ENCODE measurements around the gene KCNK5.

DNA sequence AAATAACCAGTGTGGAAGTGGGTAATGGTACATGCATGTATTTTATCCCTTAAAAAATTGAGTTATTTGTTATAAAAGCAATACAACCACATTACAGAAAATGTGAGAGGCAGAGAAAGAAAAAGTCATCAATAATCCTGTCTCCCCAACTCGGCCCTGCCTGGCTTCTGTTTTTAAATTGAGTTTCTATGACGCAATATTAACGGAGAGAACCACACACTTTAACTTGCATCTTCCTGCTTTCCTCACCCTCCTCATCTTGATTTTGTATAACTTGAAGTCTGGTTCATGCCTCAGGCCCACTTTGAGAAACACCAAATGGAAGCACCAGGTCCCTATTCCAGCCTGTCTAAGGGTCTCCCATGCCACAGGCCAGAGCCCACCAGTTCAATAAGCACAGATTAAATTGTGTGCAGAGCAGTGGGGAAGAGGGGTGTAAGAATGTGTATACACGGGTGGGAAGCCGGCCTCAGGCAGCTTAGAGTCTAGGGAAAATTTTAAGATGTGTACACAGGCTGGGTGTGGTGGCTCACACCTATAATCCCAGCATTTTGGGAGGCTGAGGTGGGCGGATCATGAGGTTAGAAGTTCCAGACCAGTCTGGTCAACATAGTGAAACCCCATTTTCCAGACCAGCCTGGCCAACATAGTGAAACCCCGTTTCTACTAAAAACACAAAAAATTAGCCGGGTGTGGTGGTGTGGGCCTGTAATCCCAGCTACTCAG, 15.9 kb downstream of the KCNK5 start:
- TF ChIP-seq POLR2A (IDR thresholded peaks at IDR 0.05), result no peak
- TF ChIP-seq, protein P1, sequence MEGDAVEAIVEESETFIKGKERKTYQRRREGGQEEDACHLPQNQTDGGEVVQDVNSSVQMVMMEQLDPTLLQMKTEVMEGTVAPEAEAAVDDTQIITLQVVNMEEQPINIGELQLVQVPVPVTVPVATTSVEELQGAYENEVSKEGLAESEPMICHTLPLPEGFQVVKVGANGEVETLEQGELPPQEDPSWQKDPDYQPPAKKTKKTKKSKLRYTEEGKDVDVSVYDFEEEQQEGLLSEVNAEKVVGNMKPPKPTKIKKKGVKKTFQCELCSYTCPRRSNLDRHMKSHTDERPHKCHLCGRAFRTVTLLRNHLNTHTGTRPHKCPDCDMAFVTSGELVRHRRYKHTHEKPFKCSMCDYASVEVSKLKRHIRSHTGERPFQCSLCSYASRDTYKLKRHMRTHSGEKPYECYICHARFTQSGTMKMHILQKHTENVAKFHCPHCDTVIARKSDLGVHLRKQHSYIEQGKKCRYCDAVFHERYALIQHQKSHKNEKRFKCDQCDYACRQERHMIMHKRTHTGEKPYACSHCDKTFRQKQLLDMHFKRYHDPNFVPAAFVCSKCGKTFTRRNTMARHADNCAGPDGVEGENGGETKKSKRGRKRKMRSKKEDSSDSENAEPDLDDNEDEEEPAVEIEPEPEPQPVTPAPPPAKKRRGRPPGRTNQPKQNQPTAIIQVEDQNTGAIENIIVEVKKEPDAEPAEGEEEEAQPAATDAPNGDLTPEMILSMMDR (IDR thresholded peaks at IDR 0.05), result no peak

Measured in upper lobe of left lung (tissue), 4 donors.